H1 (cell line): Measurements from ENCODE around the gene CLDN16. TPM values are rescaled to one million over a fixed set of nuclear protein-coding genes. Genes with fewer than 3 reads are reported as not detected.

Source experiments
- CTCF ChIA-PET: fragments of 300-600 bp; sonication (Branson Sonifier 250); formaldehyde crosslinking; loops from one replicate; lab custom pipeline; 2021; ENCODE audit not compliant: partially characterized antibody; lab: Charles Lee
- POLR2A ChIA-PET: fragments of 300-600 bp; sonication (Branson Sonifier 250); formaldehyde crosslinking; loops from one replicate; lab custom pipeline; 2021; ENCODE audit warnings: inconsistent platforms; ENCODE audit not compliant: partially characterized antibody; lab: Charles Lee
- DNase-seq, 2 experiments: peaks; one replicate each; pipeline versions ENCODE4 v3.0.0 to v3.0.0-alpha.2; 2010 to 2022; ENCODE audit warnings: low spot score in 2 of 2, low read depth in 1 of 2, mixed read lengths in 1 of 2
- FAIRE-seq: peaks from 2 replicates; lab custom pipeline; 2011; peaks lifted over from hg19 to GRCh38; lab: Jason Lieb, UNC
- H2AFZ ChIP-seq: 2 replicates; pipeline ENCODE4 v1.8.1; 2012; ENCODE audit warnings: low read length, inconsistent platforms
- H2AK5ac ChIP-seq: 2 replicates; pipeline ENCODE4 v1.6.1; 2013; ENCODE audit warnings: low read depth, low read length
- H2BK120ac ChIP-seq: replicated peaks from 2 replicates; pipeline ENCODE3; 2013; ENCODE audit warnings: low read depth, low read length, inconsistent platforms
- H2BK12ac ChIP-seq: 2 replicates; pipeline ENCODE4 v1.6.1; 2013; ENCODE audit warnings: low read depth, low read length
- H2BK15ac ChIP-seq: 2 replicates; pipeline ENCODE4 v1.6.1; 2013; ENCODE audit warnings: low read length
- H2BK20ac ChIP-seq: 2 replicates; pipeline ENCODE4 v1.6.1; 2013; ENCODE audit warnings: low read length
- H2BK5ac ChIP-seq: 2 replicates; pipeline ENCODE4 v1.6.1; 2013; ENCODE audit warnings: low read depth, low read length
- H3K14ac ChIP-seq: 2 replicates; pipeline ENCODE4 v1.6.1; 2013; ENCODE audit warnings: inconsistent platforms; ENCODE audit not compliant: insufficient read length
- H3K18ac ChIP-seq: 2 replicates; pipeline ENCODE4 v1.6.1; 2013; ENCODE audit warnings: low read length; ENCODE audit errors: extremely low read depth
- H3K23ac ChIP-seq: 2 replicates; pipeline ENCODE4 v1.6.1; 2013; ENCODE audit warnings: inconsistent platforms; ENCODE audit not compliant: insufficient read length
- H3K23me2 ChIP-seq: 2 replicates; pipeline ENCODE4 v1.6.1; 2013; ENCODE audit warnings: low read depth, low read length
- H3K27ac ChIP-seq: 2 replicates; pipeline ENCODE4 v1.6.1; 2011; ENCODE audit warnings: low read depth, low read length, inconsistent platforms
- H3K27me3 ChIP-seq, 4 experiments: replicated peaks in 1 of 4; 1 replicate in 1 of 4; 2 replicates in 3 of 4; pipeline versions ENCODE4 v1.6.1 to v1.8.1; 2011 to 2013; ENCODE audit warnings: low read length in 3 of 4, mild to moderate bottlenecking in 3 of 4, inconsistent platforms in 2 of 4, mixed read lengths in 2 of 4, moderate library complexity in 1 of 4; ENCODE audit not compliant: control insufficient read depth in 3 of 4, insufficient read depth in 3 of 4; ENCODE audit errors: extremely low read depth in 1 of 4
- H3K36me3 ChIP-seq, 4 experiments: 2 replicates each; pipeline versions ENCODE4 v1.6.1 to v1.8.1; 2011 to 2013; ENCODE audit warnings: mild to moderate bottlenecking in 4 of 4, low read length in 3 of 4, moderate library complexity in 2 of 4, control low read depth in 1 of 4, inconsistent platforms in 1 of 4; ENCODE audit not compliant: insufficient read depth in 4 of 4, control insufficient read depth in 2 of 4
- H3K4ac ChIP-seq: replicated peaks from 2 replicates; pipeline ENCODE3; 2013; ENCODE audit warnings: low read length, low read depth, mixed read lengths, inconsistent platforms; ENCODE audit not compliant: insufficient read length
- H3K4me1 ChIP-seq, 4 experiments: replicated peaks in 1 of 4; 1 replicate in 1 of 4; 2 replicates in 3 of 4; pipeline versions ENCODE4 v1.6.1 to v1.8.1; 2011 to 2013; ENCODE audit warnings: low read length in 3 of 4, inconsistent platforms in 2 of 4, mixed read lengths in 1 of 4; ENCODE audit not compliant: insufficient read depth in 4 of 4, control insufficient read depth in 3 of 4
- H3K4me2 ChIP-seq, 2 experiments: 2 replicates each; pipeline versions ENCODE4 v1.6.1 to v1.8.1; 2011 to 2013; ENCODE audit warnings: low read depth in 2 of 2, low read length in 2 of 2, control low read depth in 1 of 2, inconsistent platforms in 1 of 2, mild to moderate bottlenecking in 1 of 2; ENCODE audit not compliant: insufficient read depth in 1 of 2
- H3K4me3 ChIP-seq, 4 experiments: fragments of 200-600, 300-600 bp in 1 of 4; sonication (generic), shearing (Covaris generic), sonication (Bioruptor Twin) in 1 of 4; 2 replicates each; pipeline versions ENCODE4 v1.5.1 to v1.8.1; 2011 to 2016; ENCODE audit warnings: low read length in 4 of 4, low read depth in 3 of 4, control low read depth in 2 of 4, inconsistent platforms in 2 of 4, mild to moderate bottlenecking in 2 of 4, mixed read lengths in 1 of 4, moderate library complexity in 1 of 4; ENCODE audit not compliant: insufficient read depth in 2 of 4; ENCODE audit errors: extremely low read depth in 1 of 4
- H3K56ac ChIP-seq: replicated peaks from 2 replicates; pipeline ENCODE3; 2013; ENCODE audit warnings: low read depth, mild to moderate bottlenecking, mixed read lengths, low read length, inconsistent platforms; ENCODE audit not compliant: insufficient read length
- H3K79me1 ChIP-seq: 2 replicates; pipeline ENCODE4 v1.6.1; 2013; ENCODE audit warnings: low read depth, low read length, control low read depth
- H3K79me2 ChIP-seq, 2 experiments: 2 replicates each; pipeline versions ENCODE4 v1.6.1 to v1.8.1; 2012 to 2013; ENCODE audit warnings: low read length in 2 of 2, mild to moderate bottlenecking in 2 of 2, inconsistent platforms in 1 of 2; ENCODE audit not compliant: insufficient read depth in 2 of 2, control insufficient read depth in 1 of 2
- H3K9ac ChIP-seq, 4 experiments: replicated peaks in 1 of 4; 1 replicate in 1 of 4; 2 replicates in 3 of 4; pipeline versions ENCODE4 v1.6.1 to v1.8.1; 2011 to 2013; ENCODE audit warnings: low read depth in 3 of 4, low read length in 3 of 4, control low read depth in 2 of 4, mild to moderate bottlenecking in 2 of 4, moderate library complexity in 2 of 4, inconsistent platforms in 1 of 4; ENCODE audit errors: extremely low read depth in 1 of 4
- H3K9me3 ChIP-seq, 2 experiments: 2 replicates each; pipeline versions ENCODE4 v1.6.1 to v1.8.1; 2012 to 2013; ENCODE audit warnings: mild to moderate bottlenecking in 2 of 2, moderate library complexity in 2 of 2, control low read depth in 1 of 2, inconsistent platforms in 1 of 2, low read depth in 1 of 2, low read length in 1 of 2, mixed read lengths in 1 of 2; ENCODE audit not compliant: insufficient read depth in 2 of 2
- H4K20me1 ChIP-seq, 2 experiments: replicated peaks in 1 of 2; 2 replicates each; pipeline versions ENCODE3 to v1.8.1; 2011 to 2013; ENCODE audit warnings: inconsistent platforms in 2 of 2, low read length in 2 of 2, mild to moderate bottlenecking in 1 of 2; ENCODE audit not compliant: insufficient read depth in 2 of 2, control insufficient read depth in 1 of 2
- H4K5ac ChIP-seq: 2 replicates; pipeline ENCODE4 v1.6.1; 2013; ENCODE audit warnings: low read length, low read depth, mixed read lengths, inconsistent platforms; ENCODE audit not compliant: insufficient read length
- H4K8ac ChIP-seq: 2 replicates; pipeline ENCODE4 v1.8.0; 2013; ENCODE audit warnings: mild to moderate bottlenecking, moderate library complexity, low read length, inconsistent platforms; ENCODE audit not compliant: insufficient read depth; ENCODE audit errors: extremely low read depth
- H4K91ac ChIP-seq: replicated peaks from 2 replicates; pipeline ENCODE3; 2013; ENCODE audit warnings: low read length, mixed read lengths, inconsistent platforms; ENCODE audit not compliant: insufficient read length
- EGR1 ChIP-seq: IDR thresholded peaks from 2 replicates; pipeline ENCODE4 v1.6.1; 2011; ENCODE audit warnings: low read depth, low read length, borderline replicate concordance
- KDM5A ChIP-seq: fragments of 200-600 bp; IDR thresholded peaks from 2 replicates; pipeline ENCODE4 v1.7.1; 2012; ENCODE audit warnings: mild to moderate bottlenecking, low read length, inconsistent platforms, mixed read lengths
- NRF1 ChIP-seq: IDR thresholded peaks from 2 replicates; pipeline ENCODE4 v1.6.1; 2011; ENCODE audit warnings: mild to moderate bottlenecking, low read depth, low read length, improper control_type of control experiment
- SAP30 ChIP-seq: fragments of 300-600 bp; sonication (generic); IDR thresholded peaks from 2 replicates; pipeline ENCODE4 v1.7.1; 2012; ENCODE audit warnings: low read length, moderate library complexity, mild to moderate bottlenecking, inconsistent platforms; ENCODE audit not compliant: insufficient read depth, insufficient replicate concordance
- SIRT6 ChIP-seq: IDR thresholded peaks from one replicate; pipeline ENCODE4 v1.7.1; 2012; ENCODE audit warnings: low read length, inconsistent platforms
- TAF1 ChIP-seq: IDR thresholded peaks from 2 replicates; pipeline ENCODE4 v1.6.1; 2011; ENCODE audit warnings: mild to moderate bottlenecking, low read depth, low read length
- polyA plus RNA-seq, 7 experiments: library from polyadenylated mRNA; depleted of rRNA in 3 of 7; stranded (reverse) in 5 of 7; unstranded in 2 of 7; fragments of >200 nt in 5 of 7; fragments of 200-250 nt in 2 of 7; gene quantifications; 1 replicate in 5 of 7; 2 replicates in 1 of 7; 4 replicates in 1 of 7; pipeline versions ENCODE4 v1.2.1 to v1.2.3, GENCODE V29; 2011 to 2013; ENCODE audit warnings: missing spikeins in 2 of 7, mixed read lengths in 2 of 7
- total RNA-seq: library from RNA; stranded (reverse); fragmentation: NEBNext Ultra II Directional; extraction: Animal tissue kit (Norgen Biotek cat#: 25700); gene quantifications from 2 replicates; pipeline ENCODE4 v1.2.1, GENCODE V29; 2021

CLDN16 gene
- total and polyA plus RNA-seq, 2 of the 8 experiments (the other 6 are each of a cell fraction or from before 2014, with no cell fraction given), result not detected

DNA sequence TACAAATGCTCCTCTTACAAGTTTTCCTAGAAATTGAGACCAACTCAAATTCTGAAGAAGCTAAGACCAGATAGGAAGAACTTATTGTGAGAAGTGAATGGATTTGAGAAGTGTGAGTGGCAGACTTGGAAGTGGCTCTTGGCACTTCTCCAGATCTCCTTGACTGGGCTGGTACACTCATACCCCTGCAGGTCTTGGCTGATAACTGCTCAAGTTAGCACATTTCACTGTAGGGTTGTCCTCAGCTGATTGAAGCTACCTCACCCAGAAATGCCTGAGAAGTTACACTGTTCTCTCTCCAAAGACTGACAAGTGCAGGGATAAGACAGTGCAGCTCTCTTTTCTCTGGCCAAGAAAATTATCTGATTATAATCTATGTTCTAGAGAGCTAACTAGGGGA is 49.2 kb upstream of the CLDN16 start:
- Histone ChIP-seq H3K4me3 (no peak overlapping the region), H4K91ac (no peak overlapping the region), H3K4me1 (no peaks in the 10 kb centered on the region), H4K20me1 (no peaks in the 10 kb centered on the region), H2AK5ac (no peak overlapping the region), H4K5ac (no peak overlapping the region), H2BK15ac (no peak overlapping the region), H3K4ac (no peak overlapping the region), H3K56ac (no peak overlapping the region), H2BK120ac (no peak overlapping the region), H3K27ac (no peak overlapping the region), H3K18ac (no peak overlapping the region), H3K14ac (no peak overlapping the region), H3K23me2 (no peaks in the 10 kb centered on the region), H3K4me2 (no peak overlapping the region), H3K9me3 (no peaks in the 10 kb centered on the region), H3K36me3 (no peaks in the 10 kb centered on the region), H3K27me3 (no peaks in the 10 kb centered on the region), H3K9ac (no peak overlapping the region), H3K23ac (no peak overlapping the region), H2BK5ac (no peak overlapping the region), H2BK20ac (no peak overlapping the region), H3K79me2 (no peaks in the 10 kb centered on the region), H3K79me1 (no peaks in the 10 kb centered on the region), H4K8ac (no peak overlapping the region), H2BK12ac (no peak overlapping the region), H2AFZ (no peak overlapping the region)
- CTCF ChIA-PET, result interaction anchor here (0.7 to 7.7 kb wide), 11 partner anchors 11 to 113 kb away, joined by 3 to 36 read pairs (median 3); partner anchors contain the start of gene CLDN1
- TF ChIP-seq SIRT6 (no peak), EGR1 (no peak), TAF1 (no peak), KDM5A (no peak), NRF1 (no peak), SAP30 (no peak)
- DNase-seq, result no peak
- POLR2A ChIA-PET, result no interaction called here
- FAIRE-seq, result no peak
